Skeletal muscle satellite cell (primary cell): ENCODE results near the gene IL18R1.

Source experiments
- H3K27me3 ChIP-seq: 2 replicates; pipeline ENCODE4 v1.7.0; 2013; ENCODE audit warnings: low read length; ENCODE audit not compliant: control insufficient read depth, insufficient read depth
- H3K36me3 ChIP-seq: 2 replicates; pipeline ENCODE4 v1.7.0; 2013; ENCODE audit warnings: mild to moderate bottlenecking, control low read depth, low read length; ENCODE audit not compliant: insufficient read depth
- H3K4me1 ChIP-seq: 2 replicates; pipeline ENCODE4 v1.7.0; 2013; ENCODE audit warnings: low read length; ENCODE audit not compliant: control insufficient read depth, insufficient read depth
- H3K4me2 ChIP-seq: 2 replicates; pipeline ENCODE4 v1.7.0; 2013; ENCODE audit warnings: mild to moderate bottlenecking, low read length
- H3K4me3 ChIP-seq: 2 replicates; pipeline ENCODE4 v1.7.0; 2013; ENCODE audit warnings: low read length
- H3K9ac ChIP-seq: 2 replicates; pipeline ENCODE4 v1.7.0; 2013; ENCODE audit warnings: mild to moderate bottlenecking, low read depth, low read length, moderate library complexity
- H3K9me3 ChIP-seq: replicated peaks from 2 replicates; pipeline ENCODE4 v1.7.0; 2013; ENCODE audit warnings: mild to moderate bottlenecking, control low read depth, low read length

Gene IL18R1

DNA sequence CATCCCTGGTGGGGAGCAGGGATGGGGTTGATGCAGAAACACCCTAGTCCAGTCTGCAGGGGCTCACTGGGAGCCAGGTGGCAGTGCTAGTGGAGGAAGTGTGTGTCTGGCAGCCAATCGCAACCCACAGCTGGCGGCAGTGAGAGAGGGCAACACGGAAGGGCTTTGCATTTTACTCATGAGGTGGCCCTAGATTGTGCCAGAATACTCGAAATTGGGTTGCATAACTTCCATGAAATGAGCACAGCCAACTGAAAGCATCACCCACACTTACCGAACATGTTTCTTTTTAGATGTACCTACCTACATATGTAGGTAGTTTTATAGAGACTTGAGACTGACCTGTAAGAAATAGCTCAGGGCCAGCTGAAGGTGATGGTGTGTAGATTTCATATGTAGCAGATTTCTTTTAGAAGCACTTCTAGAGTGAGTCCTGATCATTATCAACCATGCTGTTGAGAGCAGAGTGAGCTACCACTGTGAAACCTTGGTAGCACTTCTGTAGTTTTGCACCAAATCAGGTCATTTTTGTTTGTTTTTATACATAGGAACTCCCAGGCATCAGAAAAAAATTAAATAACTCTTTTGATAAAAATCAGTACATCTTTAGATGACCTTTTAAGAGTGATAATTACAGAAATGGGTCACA is 13.0 kb downstream of the IL18R1 start:
- Histone ChIP-seq H3K27me3 (no peaks in the 10 kb centered on the region), H3K4me1 (no peaks in the 10 kb centered on the region), H3K4me3 (no peak overlapping the region), H3K9ac (no peak overlapping the region), H3K4me2 (no peak overlapping the region), H3K36me3 (no peaks in the 10 kb centered on the region), H3K9me3 (no peaks in the 10 kb centered on the region)

DNA sequence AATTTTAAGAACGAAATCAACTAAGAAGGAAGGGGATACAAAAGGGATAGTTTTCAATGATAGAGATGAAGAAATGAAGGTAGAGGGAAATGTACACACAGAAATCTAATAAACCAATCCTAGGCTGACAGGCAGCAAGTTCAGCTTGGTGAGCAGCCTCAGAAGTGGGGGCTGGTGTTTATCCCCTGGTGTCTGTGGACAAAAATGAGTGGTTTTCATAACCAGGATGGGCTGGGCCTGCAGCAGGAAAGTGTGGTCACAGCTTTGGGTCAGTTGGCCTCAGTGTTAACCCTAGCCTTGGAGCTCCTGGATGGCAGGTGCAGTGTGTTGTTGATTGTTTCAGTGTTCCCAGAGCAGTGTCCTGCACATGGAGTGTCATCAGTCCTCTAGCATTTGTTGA is 14.3 kb downstream of the IL18R1 start:
- Histone ChIP-seq H3K4me2 (no peak overlapping the region), H3K9me3 (no peaks in the 10 kb centered on the region), H3K4me1 (no peaks in the 10 kb centered on the region), H3K27me3 (no peaks in the 10 kb centered on the region), H3K4me3 (no peak overlapping the region), H3K9ac (no peak overlapping the region), H3K36me3 (no peaks in the 10 kb centered on the region)

DNA sequence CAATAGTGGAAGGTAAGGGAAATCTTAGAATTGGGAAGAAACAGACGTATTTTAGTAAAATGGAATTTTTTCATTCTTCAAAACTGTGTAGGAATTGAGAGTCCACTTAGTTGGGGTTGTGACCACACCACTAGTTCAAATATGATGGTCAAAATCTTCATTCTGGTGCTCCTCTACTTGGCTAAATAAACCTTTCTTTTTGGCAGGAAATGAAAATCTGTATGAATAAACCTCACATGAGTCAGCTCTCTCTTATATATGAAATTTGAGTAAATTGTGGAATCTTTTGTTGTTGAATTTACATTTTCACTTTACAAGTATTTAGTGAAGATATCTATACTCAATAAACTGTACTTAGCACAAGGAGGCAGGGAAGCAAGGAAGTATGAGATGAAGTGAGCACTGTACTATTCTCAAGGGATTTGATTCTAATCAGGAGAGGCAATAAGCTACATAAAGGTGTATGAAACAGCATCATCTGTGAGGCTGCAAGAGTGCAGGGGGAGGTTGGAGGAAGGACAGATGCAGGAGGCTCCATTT is 20.5 kb downstream of the IL18R1 start:
- H3K36me3 ChIP-seq = no peaks in the 10 kb centered on the region
- peaks cover 3% of the 10 kb centered on the region for H3K4me1 ChIP-seq
- H3K4me2 ChIP-seq = no peak overlapping the region
- H3K9me3 ChIP-seq = no peaks in the 10 kb centered on the region
- no peak overlapping the region for H3K9ac ChIP-seq
- peaks cover 9% of the 10 kb centered on the region for H3K27me3 ChIP-seq
- no peak overlapping the region for H3K4me3 ChIP-seq

DNA sequence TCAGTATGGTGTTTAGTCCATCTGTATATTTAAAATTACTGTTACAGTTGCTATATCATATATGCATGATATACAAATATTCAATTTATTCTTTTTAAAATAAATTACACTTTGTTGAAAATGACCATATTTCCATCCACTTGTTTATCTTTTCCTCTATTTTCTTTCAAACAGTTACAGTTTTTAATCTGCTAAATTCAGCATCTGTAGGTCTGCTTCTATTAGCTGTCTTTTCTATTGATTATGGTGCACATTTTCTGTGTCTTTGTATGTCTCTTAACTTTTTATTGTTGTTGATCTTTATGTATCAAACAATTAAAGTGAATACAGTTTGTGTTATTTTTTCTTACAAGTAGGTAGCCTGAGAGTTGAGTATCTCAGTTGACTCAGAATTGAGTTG is 28.1 kb downstream of the IL18R1 start:
- H3K9ac ChIP-seq = no peak overlapping the region
- H3K4me3 ChIP-seq = no peak overlapping the region
- no peak overlapping the region for H3K4me2 ChIP-seq
- peaks cover 9% of the 10 kb centered on the region for H3K9me3 ChIP-seq
- no peaks in the 10 kb centered on the region for H3K36me3 ChIP-seq
- peaks cover 5% of the 10 kb centered on the region for H3K27me3 ChIP-seq
- H3K4me1 ChIP-seq = no peaks in the 10 kb centered on the region

DNA sequence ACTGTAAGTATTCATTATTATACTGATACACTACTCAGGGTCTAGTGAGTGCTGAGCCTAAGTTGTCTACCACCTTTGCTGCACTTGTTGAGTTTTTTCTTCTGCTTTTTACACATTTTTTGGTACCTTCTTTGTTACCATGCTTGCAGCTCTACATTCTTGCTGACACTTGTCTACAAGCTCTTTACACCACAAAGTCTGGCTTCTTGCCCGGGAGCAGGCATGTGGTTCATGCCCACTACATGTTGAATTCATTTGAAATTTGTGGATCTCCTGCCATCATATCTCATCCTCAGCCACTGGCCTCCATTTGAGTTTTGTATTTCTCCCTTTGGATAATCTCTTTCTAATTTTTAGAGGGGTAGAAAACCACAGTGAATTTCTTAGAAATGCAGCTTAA is 29.9 kb downstream of the IL18R1 start:
- no peak overlapping the region for H3K4me2 ChIP-seq
- H3K27me3 ChIP-seq = peaks cover 3% of the 10 kb centered on the region
- H3K4me3 ChIP-seq = no peak overlapping the region
- no peak overlapping the region for H3K9ac ChIP-seq
- no peaks in the 10 kb centered on the region for H3K4me1 ChIP-seq
- H3K9me3 ChIP-seq = peaks cover 9% of the 10 kb centered on the region
- no peaks in the 10 kb centered on the region for H3K36me3 ChIP-seq

DNA sequence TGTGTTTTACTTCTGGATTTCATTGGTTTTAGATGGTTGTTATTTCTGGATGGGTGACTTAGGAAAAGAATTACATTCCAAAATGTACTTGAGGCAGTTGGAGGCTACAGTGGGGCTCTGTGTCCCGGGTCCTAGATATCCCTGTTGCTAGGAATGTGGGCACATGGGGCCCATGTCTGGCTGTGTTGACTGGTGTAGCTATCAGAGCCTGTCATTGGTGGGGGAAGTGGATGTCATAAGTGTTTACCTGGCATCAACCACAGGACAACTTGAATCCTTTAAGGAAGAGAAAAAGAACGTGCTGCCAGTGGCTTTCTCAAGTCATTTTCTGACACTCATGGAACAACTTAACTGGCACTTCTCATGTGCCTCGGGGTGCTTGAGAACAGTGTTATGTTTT is 30.4 kb downstream of the IL18R1 start:
- no peak overlapping the region for H3K4me3 ChIP-seq
- no peak overlapping the region for H3K9ac ChIP-seq
- H3K4me2 ChIP-seq = no peak overlapping the region
- H3K4me1 ChIP-seq = no peaks in the 10 kb centered on the region
- no peaks in the 10 kb centered on the region for H3K36me3 ChIP-seq
- H3K27me3 ChIP-seq = no peaks in the 10 kb centered on the region
- peaks cover 9% of the 10 kb centered on the region for H3K9me3 ChIP-seq

DNA sequence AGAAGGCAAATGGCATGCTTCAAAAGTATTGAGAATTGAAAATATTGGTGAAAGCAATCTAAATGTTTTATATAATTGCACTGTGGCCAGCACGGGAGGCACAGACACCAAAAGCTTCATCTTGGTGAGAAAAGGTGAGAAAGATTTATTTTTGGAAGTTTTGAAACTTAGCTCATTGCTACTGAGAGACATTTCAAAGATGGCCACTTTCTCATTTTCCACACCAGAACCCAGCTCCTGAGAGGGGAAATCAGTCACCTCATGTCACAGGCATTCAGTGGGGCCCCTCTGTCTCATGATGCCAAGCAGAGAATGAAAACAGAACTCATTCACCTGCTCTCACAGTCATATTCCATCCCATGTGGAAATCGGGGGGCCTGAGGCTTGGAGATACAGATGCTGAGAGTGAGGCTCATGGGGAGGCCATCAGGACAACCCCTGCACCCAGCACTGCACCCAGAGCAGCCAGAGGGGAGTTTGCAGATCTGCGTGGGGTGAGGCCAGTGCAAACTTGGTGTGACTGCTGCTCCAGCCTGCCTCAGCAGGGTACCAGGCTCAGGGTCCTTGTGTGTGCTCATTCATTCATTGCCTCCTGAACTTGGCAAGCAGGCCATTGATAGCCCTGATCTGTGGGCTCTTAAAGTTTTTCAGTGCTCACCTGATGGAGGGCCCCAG is 31.4 kb downstream of the IL18R1 start:
- no peaks in the 10 kb centered on the region for H3K36me3 ChIP-seq
- no peaks in the 10 kb centered on the region for H3K4me1 ChIP-seq
- H3K9me3 ChIP-seq = peaks cover 9% of the 10 kb centered on the region
- no peak overlapping the region for H3K4me3 ChIP-seq
- no peaks in the 10 kb centered on the region for H3K27me3 ChIP-seq
- no peak overlapping the region for H3K4me2 ChIP-seq
- no peak overlapping the region for H3K9ac ChIP-seq

DNA sequence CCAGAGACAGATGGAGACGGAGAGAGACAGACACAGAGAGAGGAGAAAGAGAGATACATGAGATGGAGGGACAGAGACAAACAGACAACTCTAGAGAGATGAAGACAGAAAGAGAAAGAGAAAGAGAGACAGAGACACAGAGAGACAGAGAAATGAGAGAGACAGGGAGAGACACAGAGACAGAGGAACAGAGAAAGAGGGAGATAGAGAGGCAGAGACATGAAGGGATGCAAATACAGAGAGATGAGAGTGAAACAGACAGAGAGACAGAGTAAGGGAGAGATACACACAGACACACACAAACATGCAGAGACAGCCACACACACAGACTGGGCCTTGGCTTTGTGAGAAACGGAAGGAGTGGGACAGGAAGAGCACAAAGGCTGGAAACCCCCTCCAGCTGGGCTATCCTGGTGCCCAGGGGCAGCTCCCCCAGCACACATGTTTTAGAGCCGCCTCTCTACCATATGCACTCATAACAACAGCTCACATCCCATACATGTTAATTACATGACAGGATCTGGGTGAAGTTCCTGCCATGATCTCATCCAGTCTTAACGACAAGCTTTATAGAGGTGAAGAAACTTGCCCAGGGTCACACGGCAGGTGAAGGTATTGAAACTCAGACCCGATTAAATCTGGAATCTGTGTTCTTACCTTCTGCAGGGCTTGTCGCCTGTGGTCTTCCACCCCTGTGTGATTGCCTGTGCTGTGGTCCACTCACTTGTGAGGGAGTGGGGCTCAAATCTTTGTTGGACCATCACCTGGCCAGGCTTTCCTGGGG is 32.4 kb downstream of the IL18R1 start:
- Histone ChIP-seq H3K36me3 (no peaks in the 10 kb centered on the region), H3K9ac (no peak overlapping the region), H3K4me1 (no peaks in the 10 kb centered on the region), H3K4me2 (no peak overlapping the region), H3K4me3 (no peak overlapping the region), H3K27me3 (no peaks in the 10 kb centered on the region), H3K9me3 (peaks cover 9% of the 10 kb centered on the region)

DNA sequence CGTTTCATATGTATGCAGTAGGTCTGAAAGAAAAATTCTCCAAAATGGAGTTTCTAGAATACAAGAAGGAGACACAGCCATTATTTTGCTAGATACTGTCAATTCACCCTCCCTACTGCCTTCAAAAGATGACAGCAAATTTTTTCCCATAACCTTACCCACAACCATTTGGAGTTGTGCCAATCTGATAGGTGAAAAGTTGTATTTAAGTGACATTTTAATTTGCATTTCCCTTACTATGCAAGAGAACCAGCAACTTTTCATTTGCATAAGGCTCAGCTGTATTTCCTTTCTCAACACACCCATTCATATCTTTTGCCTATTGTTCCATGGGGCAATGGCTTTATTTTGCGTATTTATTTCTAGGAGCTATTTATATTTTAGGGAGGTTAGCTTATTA is 36.0 kb downstream of the IL18R1 start:
- no peaks in the 10 kb centered on the region for H3K9me3 ChIP-seq
- H3K9ac ChIP-seq = no peak overlapping the region
- no peak overlapping the region for H3K4me3 ChIP-seq
- H3K4me1 ChIP-seq = no peaks in the 10 kb centered on the region
- H3K36me3 ChIP-seq = no peaks in the 10 kb centered on the region
- peaks cover 8% of the 10 kb centered on the region for H3K27me3 ChIP-seq
- no peak overlapping the region for H3K4me2 ChIP-seq

DNA sequence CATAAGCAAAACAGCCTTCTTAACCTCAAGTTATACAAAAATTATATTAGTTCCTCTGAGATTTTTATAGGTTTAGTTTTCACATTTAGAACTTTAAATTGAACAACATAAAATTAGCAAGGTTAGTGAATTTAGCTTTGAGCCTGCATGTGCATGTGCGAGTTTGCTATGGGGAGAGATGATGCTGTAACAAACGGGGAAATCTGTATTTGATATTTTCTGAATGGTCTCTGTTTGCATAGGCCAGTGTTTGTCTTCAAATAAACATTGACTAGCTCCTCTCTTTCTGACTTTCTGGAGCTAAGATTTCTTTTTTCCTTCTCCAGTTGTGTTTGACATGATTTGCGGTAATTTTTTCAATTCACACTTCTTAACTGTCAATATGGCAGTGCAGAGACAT is 36.5 kb downstream of the IL18R1 start:
- Histone ChIP-seq H3K4me1 (no peaks in the 10 kb centered on the region), H3K9ac (no peak overlapping the region), H3K4me3 (no peak overlapping the region), H3K27me3 (peaks cover 8% of the 10 kb centered on the region), H3K4me2 (no peak overlapping the region), H3K36me3 (no peaks in the 10 kb centered on the region), H3K9me3 (no peaks in the 10 kb centered on the region)

DNA sequence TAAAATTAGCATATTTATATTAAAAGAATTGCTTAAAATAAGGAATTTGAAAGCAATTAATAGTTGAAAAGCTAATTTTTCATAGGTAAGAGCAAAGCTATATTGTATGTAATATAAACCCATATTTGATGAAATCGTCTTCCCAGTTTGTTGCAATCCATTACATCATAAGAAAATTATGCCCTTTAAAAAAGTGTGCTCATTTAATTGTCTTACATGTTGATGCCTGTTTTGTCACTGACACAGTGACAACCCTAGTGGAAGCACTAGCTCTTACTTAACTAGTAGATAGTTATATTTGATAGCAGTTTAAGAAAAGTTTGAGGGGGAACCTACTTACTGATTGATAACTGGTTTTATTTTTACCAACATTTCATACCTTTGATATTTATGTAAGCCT is 37.3 kb downstream of the IL18R1 start:
- no peaks in the 10 kb centered on the region for H3K36me3 ChIP-seq
- no peaks in the 10 kb centered on the region for H3K4me1 ChIP-seq
- H3K4me3 ChIP-seq = no peak overlapping the region
- no peak overlapping the region for H3K4me2 ChIP-seq
- no peaks in the 10 kb centered on the region for H3K9me3 ChIP-seq
- H3K27me3 ChIP-seq = peaks cover 13% of the 10 kb centered on the region
- no peak overlapping the region for H3K9ac ChIP-seq
